ENCODE data around the gene LIMA1.

- TF ChIP-seq POLR2A (IDR thresholded peaks at IDR 0.05) (no peak), CTCF (IDR thresholded peaks at IDR 0.05) (no peak)
These were observed 13.2 kb upstream of the LIMA1 start for GRCh38 chr12:50296554-50296953.

Measured in lower leg skin (tissue), 3 donors.